ENCODE measurements around the gene FAM131A.
A peak's percentile ranks its signal among the peaks of the same experiment; 100 is the strongest.

FAM131A gene

GRCh38 chr3:184362668-184363546 lies 25.5 kb downstream of the FAM131A start (continued):
- TF ChIP-seq ZNF660 (tag by site-specific recombination; IDR thresholded peaks at IDR 0.05): peak; percentile 82; the same call in 1 of the 2 replicates
- peak; percentile 28 for TF ChIP-seq BCL11B (tag by site-specific recombination; IDR thresholded peaks at IDR 0.05; ENCODE audit: low read depth)
- no peak for TF ChIP-seq ZBTB21 (tag by site-specific recombination; IDR thresholded peaks at IDR 0.05)
- peak; percentile 98 for TF ChIP-seq GLIS2 (tag by site-specific recombination; IDR thresholded peaks at IDR 0.05)
- peak; percentile 84 for TF ChIP-seq ZSCAN4 (tag by site-specific recombination; IDR thresholded peaks at IDR 0.05)
- peak; percentile 97 for TF ChIP-seq CTCF (tag by site-specific recombination; IDR thresholded peaks at IDR 0.05)
- 0 out of 2 replicates have a peak, but pooled peaks have one; percentile 46 for TF ChIP-seq SP7 (tag by site-specific recombination; IDR thresholded peaks at IDR 0.05)
- TF ChIP-seq, protein P1, sequence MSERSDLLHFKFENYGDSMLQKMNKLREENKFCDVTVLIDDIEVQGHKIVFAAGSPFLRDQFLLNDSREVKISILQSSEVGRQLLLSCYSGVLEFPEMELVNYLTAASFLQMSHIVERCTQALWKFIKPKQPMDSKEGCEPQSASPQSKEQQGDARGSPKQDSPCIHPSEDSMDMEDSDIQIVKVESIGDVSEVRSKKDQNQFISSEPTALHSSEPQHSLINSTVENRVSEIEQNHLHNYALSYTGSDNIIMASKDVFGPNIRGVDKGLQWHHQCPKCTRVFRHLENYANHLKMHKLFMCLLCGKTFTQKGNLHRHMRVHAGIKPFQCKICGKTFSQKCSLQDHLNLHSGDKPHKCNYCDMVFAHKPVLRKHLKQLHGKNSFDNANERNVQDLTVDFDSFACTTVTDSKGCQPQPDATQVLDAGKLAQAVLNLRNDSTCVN (tag by site-specific recombination; optimal IDR thresholded peaks at IDR 0.05): peak; percentile 81
- peak; percentile 42; the same call in 1 of the 2 replicates for TF ChIP-seq ZNF600 (tag by site-specific recombination; IDR thresholded peaks at IDR 0.05)

GRCh38 chr3:184366619-184367289 lies 29.4 kb downstream of the FAM131A start:
- Histone ChIP-seq H3K27ac (ENCODE audit: extremely low read depth, low read depth, low read length) (no peak overlapping the region), H3K4me1 (ENCODE audit: control insufficient read depth, insufficient read depth, low read length) (no peaks in the 10 kb centered on the region), H3K9me3 (ENCODE audit: control insufficient read depth, insufficient read depth, low read depth, low read length) (no peaks in the 10 kb centered on the region), H3K4me3 (ENCODE audit: low read depth, low read length) (no peak overlapping the region), H3K36me3 (ENCODE audit: control insufficient read depth in 2 of 2, insufficient read depth in 1 of 2, low read length in 2 of 2) (peaks cover 7 to 51% of the 10 kb centered on the region in 2 experiments; a peak in 2 of 3 replicates)
- TF ChIP-seq SP2 (tag by site-specific recombination; IDR thresholded peaks at IDR 0.05): no peak
- no peak for TF ChIP-seq ZNF629 (tag by site-specific recombination; IDR thresholded peaks at IDR 0.05)
- TF ChIP-seq ZBTB1 (tag by site-specific recombination; IDR thresholded peaks at IDR 0.05): no peak
- TF ChIP-seq ZSCAN4 (tag by site-specific recombination; IDR thresholded peaks at IDR 0.05): peak; percentile 85
- no peak for TF ChIP-seq FEZF1 (tag by site-specific recombination; IDR thresholded peaks at IDR 0.05)
- TF ChIP-seq, protein P2, sequence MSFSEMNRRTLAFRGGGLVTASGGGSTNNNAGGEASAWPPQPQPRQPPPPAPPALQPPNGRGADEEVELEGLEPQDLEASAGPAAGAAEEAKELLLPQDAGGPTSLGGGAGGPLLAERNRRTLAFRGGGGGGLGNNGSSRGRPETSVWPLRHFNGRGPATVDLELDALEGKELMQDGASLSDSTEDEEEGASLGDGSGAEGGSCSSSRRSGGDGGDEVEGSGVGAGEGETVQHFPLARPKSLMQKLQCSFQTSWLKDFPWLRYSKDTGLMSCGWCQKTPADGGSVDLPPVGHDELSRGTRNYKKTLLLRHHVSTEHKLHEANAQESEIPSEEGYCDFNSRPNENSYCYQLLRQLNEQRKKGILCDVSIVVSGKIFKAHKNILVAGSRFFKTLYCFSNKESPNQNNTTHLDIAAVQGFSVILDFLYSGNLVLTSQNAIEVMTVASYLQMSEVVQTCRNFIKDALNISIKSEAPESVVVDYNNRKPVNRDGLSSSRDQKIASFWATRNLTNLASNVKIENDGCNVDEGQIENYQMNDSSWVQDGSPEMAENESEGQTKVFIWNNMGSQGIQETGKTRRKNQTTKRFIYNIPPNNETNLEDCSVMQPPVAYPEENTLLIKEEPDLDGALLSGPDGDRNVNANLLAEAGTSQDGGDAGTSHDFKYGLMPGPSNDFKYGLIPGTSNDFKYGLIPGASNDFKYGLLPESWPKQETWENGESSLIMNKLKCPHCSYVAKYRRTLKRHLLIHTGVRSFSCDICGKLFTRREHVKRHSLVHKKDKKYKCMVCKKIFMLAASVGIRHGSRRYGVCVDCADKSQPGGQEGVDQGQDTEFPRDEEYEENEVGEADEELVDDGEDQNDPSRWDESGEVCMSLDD (tag by site-specific recombination; IDR thresholded peaks at IDR 0.05): no peak
- no peak for TF ChIP-seq ZNF777 (tag by site-specific recombination; IDR thresholded peaks at IDR 0.05; ENCODE audit: borderline replicate concordance)
- TF ChIP-seq, protein P3, sequence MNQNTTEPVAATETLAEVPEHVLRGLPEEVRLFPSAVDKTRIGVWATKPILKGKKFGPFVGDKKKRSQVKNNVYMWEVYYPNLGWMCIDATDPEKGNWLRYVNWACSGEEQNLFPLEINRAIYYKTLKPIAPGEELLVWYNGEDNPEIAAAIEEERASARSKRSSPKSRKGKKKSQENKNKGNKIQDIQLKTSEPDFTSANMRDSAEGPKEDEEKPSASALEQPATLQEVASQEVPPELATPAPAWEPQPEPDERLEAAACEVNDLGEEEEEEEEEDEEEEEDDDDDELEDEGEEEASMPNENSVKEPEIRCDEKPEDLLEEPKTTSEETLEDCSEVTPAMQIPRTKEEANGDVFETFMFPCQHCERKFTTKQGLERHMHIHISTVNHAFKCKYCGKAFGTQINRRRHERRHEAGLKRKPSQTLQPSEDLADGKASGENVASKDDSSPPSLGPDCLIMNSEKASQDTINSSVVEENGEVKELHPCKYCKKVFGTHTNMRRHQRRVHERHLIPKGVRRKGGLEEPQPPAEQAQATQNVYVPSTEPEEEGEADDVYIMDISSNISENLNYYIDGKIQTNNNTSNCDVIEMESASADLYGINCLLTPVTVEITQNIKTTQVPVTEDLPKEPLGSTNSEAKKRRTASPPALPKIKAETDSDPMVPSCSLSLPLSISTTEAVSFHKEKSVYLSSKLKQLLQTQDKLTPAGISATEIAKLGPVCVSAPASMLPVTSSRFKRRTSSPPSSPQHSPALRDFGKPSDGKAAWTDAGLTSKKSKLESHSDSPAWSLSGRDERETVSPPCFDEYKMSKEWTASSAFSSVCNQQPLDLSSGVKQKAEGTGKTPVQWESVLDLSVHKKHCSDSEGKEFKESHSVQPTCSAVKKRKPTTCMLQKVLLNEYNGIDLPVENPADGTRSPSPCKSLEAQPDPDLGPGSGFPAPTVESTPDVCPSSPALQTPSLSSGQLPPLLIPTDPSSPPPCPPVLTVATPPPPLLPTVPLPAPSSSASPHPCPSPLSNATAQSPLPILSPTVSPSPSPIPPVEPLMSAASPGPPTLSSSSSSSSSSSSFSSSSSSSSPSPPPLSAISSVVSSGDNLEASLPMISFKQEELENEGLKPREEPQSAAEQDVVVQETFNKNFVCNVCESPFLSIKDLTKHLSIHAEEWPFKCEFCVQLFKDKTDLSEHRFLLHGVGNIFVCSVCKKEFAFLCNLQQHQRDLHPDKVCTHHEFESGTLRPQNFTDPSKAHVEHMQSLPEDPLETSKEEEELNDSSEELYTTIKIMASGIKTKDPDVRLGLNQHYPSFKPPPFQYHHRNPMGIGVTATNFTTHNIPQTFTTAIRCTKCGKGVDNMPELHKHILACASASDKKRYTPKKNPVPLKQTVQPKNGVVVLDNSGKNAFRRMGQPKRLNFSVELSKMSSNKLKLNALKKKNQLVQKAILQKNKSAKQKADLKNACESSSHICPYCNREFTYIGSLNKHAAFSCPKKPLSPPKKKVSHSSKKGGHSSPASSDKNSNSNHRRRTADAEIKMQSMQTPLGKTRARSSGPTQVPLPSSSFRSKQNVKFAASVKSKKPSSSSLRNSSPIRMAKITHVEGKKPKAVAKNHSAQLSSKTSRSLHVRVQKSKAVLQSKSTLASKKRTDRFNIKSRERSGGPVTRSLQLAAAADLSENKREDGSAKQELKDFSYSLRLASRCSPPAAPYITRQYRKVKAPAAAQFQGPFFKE (tag by site-specific recombination; IDR thresholded peaks at IDR 0.05; ENCODE audit: borderline replicate concordance): no peak
- ChIA-PET CTCF (interaction anchor here (0.6 to 7.7 kb wide), 5 partner anchors 11 to 174 kb away, joined by 3 to 85 read pairs (median 3); no protein-coding TSS in a partner anchor), POLR2A (interaction anchor here (0.6 kb wide), 1 partner anchor 12 kb away, joined by 3 read pairs; no protein-coding TSS in a partner anchor)
